Kidney epithelial cell (primary cell): Measurements from ENCODE around the gene LY6G5B. TPM values are rescaled to one million over a fixed set of nuclear protein-coding genes. Genes with fewer than 3 reads are reported as not detected.

ENCODE experiments used
- DNase-seq: peaks from one replicate; pipeline ENCODE4 v3.0.0-alpha.2; 2010; ENCODE audit warnings: low read depth
- H3K27me3 ChIP-seq: 2 replicates; pipeline ENCODE4 v1.6.0; 2011; ENCODE audit warnings: low read length; ENCODE audit not compliant: control insufficient read depth, insufficient read depth
- H3K36me3 ChIP-seq: 2 replicates; pipeline ENCODE4 v1.5.1; 2011; ENCODE audit warnings: low read length; ENCODE audit not compliant: control insufficient read depth, insufficient read depth
- H3K4me3 ChIP-seq: 2 replicates; pipeline ENCODE4 v1.5.1; 2011; ENCODE audit warnings: low read depth, mild to moderate bottlenecking, control low read depth, low read length
- CTCF ChIP-seq: IDR thresholded peaks from 2 replicates; pipeline ENCODE4 v1.5.1; 2011; ENCODE audit warnings: mild to moderate bottlenecking, moderate library complexity, low read length, control low read depth, inconsistent platforms; ENCODE audit not compliant: insufficient read depth, poor library complexity, severe bottlenecking
- total RNA-seq: library from RNA; depleted of rRNA; stranded (reverse); fragments of >200 nt; gene quantifications from 2 replicates; pipeline ENCODE4 v1.2.3, GENCODE V29; 2015

Gene LY6G5B
- total RNA-seq, 1 donor from 2014 or later, result 2.8 TPM

GRCh38 chr6:31689249-31690110, 19.7 kb downstream of the LY6G5B start:
- Histone ChIP-seq H3K27me3 (no peaks in the 10 kb centered on the region), H3K4me3 (no peak overlapping the region), H3K36me3 (no peaks in the 10 kb centered on the region)
- TF ChIP-seq CTCF, result peak; percentile 46
- no peak for DNase-seq

- TF ChIP-seq CTCF, result no peak
- no peaks in the 10 kb centered on the region for H3K27me3 ChIP-seq
- DNase-seq, result no peak
- no peaks in the 10 kb centered on the region for H3K36me3 ChIP-seq
- no peak overlapping the region for H3K4me3 ChIP-seq
Measured at GRCh38 chr6:31690231-31691077, 20.7 kb downstream of the LY6G5B start.

GRCh38 chr6:31691078-31691463, 21.3 kb downstream of the LY6G5B start:
- DNase-seq, result no peak
- Histone ChIP-seq H3K36me3 (no peaks in the 10 kb centered on the region), H3K4me3 (no peak overlapping the region), H3K27me3 (no peaks in the 10 kb centered on the region)
- TF ChIP-seq CTCF, result no peak

GRCh38 chr6:31691564-31692108, 21.9 kb downstream of the LY6G5B start:
- H3K36me3 ChIP-seq, result no peaks in the 10 kb centered on the region
- no peaks in the 10 kb centered on the region for H3K27me3 ChIP-seq
- no peak for TF ChIP-seq CTCF
- DNase-seq, result no peak
- H3K4me3 ChIP-seq, result no peak overlapping the region

GRCh38 chr6:31692353-31692752, 22.6 kb downstream of the LY6G5B start:
- no peaks in the 10 kb centered on the region for H3K36me3 ChIP-seq
- DNase-seq, result no peak

More at GRCh38 chr6:31692353-31692752, 22.6 kb downstream of the LY6G5B start:
- TF ChIP-seq CTCF, result no peak
- H3K27me3 ChIP-seq, result no peaks in the 10 kb centered on the region
- H3K4me3 ChIP-seq, result no peak overlapping the region
